Upper lobe of left lung (tissue), 4 donors: ENCODE measurements around the gene TGFB1.

ENCODE experiments used
- EP300 ChIP-seq, 4 donors: sonication (generic); formaldehyde crosslinking; IDR thresholded peaks; one replicate each; pipeline ENCODE4 v1.5.1; 2017; ENCODE audit warnings: antibody characterized with exemption in 4 of 4, control low read depth in 2 of 4
- POLR2A ChIP-seq, 4 donors: fragments of 450-650 bp; IDR thresholded peaks; one replicate each; pipeline ENCODE4 v1.5.1; 2016 to 2017; ENCODE audit warnings: antibody characterized with exemption in 4 of 4, mild to moderate bottlenecking in 2 of 4
- POLR2AphosphoS5 ChIP-seq, 2 donors: sonication (generic); formaldehyde crosslinking; IDR thresholded peaks; one replicate each; pipeline ENCODE4 v1.5.1; 2017; ENCODE audit warnings: antibody characterized with exemption in 2 of 2
- TF ChIP-seq, protein P1 (sequence below), 6 experiments: fragments of 450-650 bp in 4 of 6; fragments of 200-600 bp in 2 of 6; sonication (generic) in 2 of 6; IDR thresholded peaks; one replicate each; pipeline ENCODE4 v1.5.1; 2016 to 2019; ENCODE audit warnings: antibody characterized with exemption in 6 of 6

DNA sequence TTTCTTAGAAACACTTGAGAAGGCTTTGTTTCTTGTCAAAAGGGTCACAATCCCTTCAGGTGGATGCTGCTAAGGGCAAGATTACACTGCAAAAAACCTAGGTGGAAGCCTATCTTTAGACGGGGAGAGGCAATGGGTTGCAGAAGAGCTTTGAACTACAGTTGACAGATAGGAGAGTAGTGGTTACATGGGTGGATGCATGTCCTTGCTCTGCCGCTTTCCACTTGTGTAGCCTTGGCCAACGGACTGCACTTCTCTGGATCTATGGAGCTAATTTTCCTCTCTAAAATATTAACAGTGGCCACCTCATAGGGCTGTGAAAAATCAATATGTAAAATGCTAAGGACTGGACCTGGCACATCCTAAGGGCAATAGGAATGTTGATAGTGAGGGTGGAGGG is 44.9 kb upstream of the TGFB1 start:
- TF ChIP-seq, protein P1, sequence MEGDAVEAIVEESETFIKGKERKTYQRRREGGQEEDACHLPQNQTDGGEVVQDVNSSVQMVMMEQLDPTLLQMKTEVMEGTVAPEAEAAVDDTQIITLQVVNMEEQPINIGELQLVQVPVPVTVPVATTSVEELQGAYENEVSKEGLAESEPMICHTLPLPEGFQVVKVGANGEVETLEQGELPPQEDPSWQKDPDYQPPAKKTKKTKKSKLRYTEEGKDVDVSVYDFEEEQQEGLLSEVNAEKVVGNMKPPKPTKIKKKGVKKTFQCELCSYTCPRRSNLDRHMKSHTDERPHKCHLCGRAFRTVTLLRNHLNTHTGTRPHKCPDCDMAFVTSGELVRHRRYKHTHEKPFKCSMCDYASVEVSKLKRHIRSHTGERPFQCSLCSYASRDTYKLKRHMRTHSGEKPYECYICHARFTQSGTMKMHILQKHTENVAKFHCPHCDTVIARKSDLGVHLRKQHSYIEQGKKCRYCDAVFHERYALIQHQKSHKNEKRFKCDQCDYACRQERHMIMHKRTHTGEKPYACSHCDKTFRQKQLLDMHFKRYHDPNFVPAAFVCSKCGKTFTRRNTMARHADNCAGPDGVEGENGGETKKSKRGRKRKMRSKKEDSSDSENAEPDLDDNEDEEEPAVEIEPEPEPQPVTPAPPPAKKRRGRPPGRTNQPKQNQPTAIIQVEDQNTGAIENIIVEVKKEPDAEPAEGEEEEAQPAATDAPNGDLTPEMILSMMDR (IDR thresholded peaks at IDR 0.05), result no peak
- TF ChIP-seq POLR2AphosphoS5 (IDR thresholded peaks at IDR 0.05) (no peak), POLR2A (IDR thresholded peaks at IDR 0.05) (no peak), EP300 (IDR thresholded peaks at IDR 0.05) (no peak)
